ENCODE measurements around the gene WDR1. TPM values are rescaled to one million over a fixed set of nuclear protein-coding genes. Genes with fewer than 3 reads are reported as not detected.

WDR1 gene
- total and polyA plus RNA-seq, 2 donors (not counting 3 experiments of a cell fraction or from before 2014, with no cell fraction given), result 590 to 660 TPM

- Histone ChIP-seq H4K20me1 (replicated peaks; ENCODE audit: control insufficient read depth, extremely low read depth, insufficient read depth, low read length) (peaks cover 13% of the 10 kb centered on the region), H3K79me2 (ENCODE audit: control insufficient read depth, insufficient read depth, low read length) (peaks cover 98% of the 10 kb centered on the region), H3K9me3 (replicated peaks; ENCODE audit: control insufficient read depth, insufficient read depth, low read length) (no peaks in the 10 kb centered on the region), H3K27ac (ENCODE audit: insufficient read depth, low read depth, low read length) (no peak overlapping the region), H3K4me2 (ENCODE audit: insufficient read depth, low read length) (no peak overlapping the region), H2AFZ (ENCODE audit: low read depth, low read length) (no peak overlapping the region), H3K9ac (replicated peaks; ENCODE audit: extremely low read depth, insufficient read depth, low read length) (no peak overlapping the region), H3K4me3 (replicated peaks in 1 of 3; ENCODE audit: insufficient read depth in 1 of 3, low read depth in 1 of 3, low read length in 3 of 3) (no peak overlapping the region), H3K9me1 (replicated peaks; ENCODE audit: control insufficient read depth, extremely low read depth, insufficient read depth, low read length) (no peaks in the 10 kb centered on the region), H3K4me1 (ENCODE audit: control insufficient read depth, extremely low read depth, insufficient read depth, low read length) (peaks cover 63% of the 10 kb centered on the region), H3K27me3 (ENCODE audit: control insufficient read depth in 2 of 2, insufficient read depth in 2 of 2, low read length in 2 of 2) (no peaks in the 10 kb centered on the region), H3K36me3 (ENCODE audit: control insufficient read depth in 2 of 2, extremely low read depth in 1 of 2, insufficient read depth in 2 of 2, low read length in 2 of 2) (peaks cover 35 to 36% of the 10 kb centered on the region in 2 experiments)
- CTCF ChIA-PET, result interaction anchor here (1.6 to 7.1 kb wide), 3 partner anchors 8 to 19 kb away, joined by 4 to 40 read pairs (median 9); partner anchors contain the start of gene WDR1
- no peak for FAIRE-seq
- dilution Hi-C loops (cut with MboI; ENCODE audit: extremely low pct_ligation_motif_present, low sequenced_read_pairs), result no loop called here
- POLR2A ChIA-PET, result interaction anchor here (1.3 to 5.6 kb wide), 3 partner anchors 8 to 15 kb away, joined by 5 to 110 read pairs (median 33); partner anchors contain the start of gene WDR1
- intact Hi-C loops (cut with micrococcal nuclease), result no loop called here
- no peak for TF ChIP-seq EZH2 (IDR thresholded peaks at IDR 0.05; ENCODE audit: borderline replicate concordance, low read depth, low read length, severe bottlenecking)
- TF ChIP-seq FOS (IDR thresholded peaks at IDR 0.05; ENCODE audit: borderline replicate concordance, insufficient read depth, low read length), result no peak
- TF ChIP-seq POLR2AphosphoS5 (IDR thresholded peaks at IDR 0.05; ENCODE audit: insufficient read depth, low read depth, low read length), result peak; percentile 4
- DNase-seq (ENCODE audit: low read depth, low spot score), result no peak
- no TSS peak for BruUV-seq (replicated peaks)
Measured at GRCh38 chr4:10108818-10109783, 7.5 kb downstream of the WDR1 start.

- no peaks in the 10 kb centered on the region for H3K9me3 ChIP-seq (replicated peaks; ENCODE audit: control insufficient read depth, insufficient read depth, low read length)
- peaks cover 56% of the 10 kb centered on the region for H3K4me1 ChIP-seq (ENCODE audit: control insufficient read depth, extremely low read depth, insufficient read depth, low read length)
- no peak overlapping the region for H3K4me3 ChIP-seq (replicated peaks in 1 of 3; ENCODE audit: insufficient read depth in 1 of 3, low read depth in 1 of 3, low read length in 3 of 3)
- ChIA-PET POLR2A (interaction anchor here (1.3 to 5.6 kb wide), 4 partner anchors 9 to 15 kb away, joined by 5 to 110 read pairs (median 22); partner anchors contain the start of gene WDR1), CTCF (interaction anchor here (0.9 to 7.1 kb wide), 5 partner anchors 8 to 50 kb away, joined by 3 to 40 read pairs (median 7); partner anchors contain the start of gene WDR1)
- no peak overlapping the region for H3K4me2 ChIP-seq (ENCODE audit: insufficient read depth, low read length)
- no peak overlapping the region for H2AFZ ChIP-seq (ENCODE audit: low read depth, low read length)
- no peak overlapping the region for H3K27ac ChIP-seq (ENCODE audit: insufficient read depth, low read depth, low read length)
- FAIRE-seq (no peak), DNase-seq (ENCODE audit: low read depth, low spot score) (no peak)
- H3K36me3 ChIP-seq (ENCODE audit: control insufficient read depth in 2 of 2, extremely low read depth in 1 of 2, insufficient read depth in 2 of 2, low read length in 2 of 2), result peaks cover 33 to 35% of the 10 kb centered on the region in 2 experiments
- no peaks in the 10 kb centered on the region for H3K27me3 ChIP-seq (ENCODE audit: control insufficient read depth in 2 of 2, insufficient read depth in 2 of 2, low read length in 2 of 2)
- no peak overlapping the region for H3K9ac ChIP-seq (replicated peaks; ENCODE audit: extremely low read depth, insufficient read depth, low read length)
- peaks cover 98% of the 10 kb centered on the region for H3K79me2 ChIP-seq (ENCODE audit: control insufficient read depth, insufficient read depth, low read length)
- no peaks in the 10 kb centered on the region for H3K9me1 ChIP-seq (replicated peaks; ENCODE audit: control insufficient read depth, extremely low read depth, insufficient read depth, low read length)
- peaks cover 14% of the 10 kb centered on the region for H4K20me1 ChIP-seq (replicated peaks; ENCODE audit: control insufficient read depth, extremely low read depth, insufficient read depth, low read length)
- dilution Hi-C loops (cut with MboI; ENCODE audit: extremely low pct_ligation_motif_present, low sequenced_read_pairs), result no loop called here
- TF ChIP-seq MYC (IDR thresholded peaks at IDR 0.05; ENCODE audit: low read depth, low read length) (no peak), FOS (IDR thresholded peaks at IDR 0.05; ENCODE audit: borderline replicate concordance, insufficient read depth, low read length) (no peak), JUN (IDR thresholded peaks at IDR 0.05; ENCODE audit: borderline replicate concordance, insufficient read depth, insufficient read length, low read depth) (no peak), EZH2 (IDR thresholded peaks at IDR 0.05; ENCODE audit: borderline replicate concordance, low read depth, low read length, severe bottlenecking) (no peak), GATA2 (IDR thresholded peaks at IDR 0.05; ENCODE audit: insufficient read depth, insufficient read length, low read depth, low read length) (no peak), CTCF (IDR thresholded peaks at IDR 0.05; ENCODE audit: extremely low read depth in 1 of 2, insufficient read depth in 1 of 2, low read depth in 1 of 2, low read length in 2 of 2) (no peak), POLR2A (IDR thresholded peaks at IDR 0.05; ENCODE audit: low read depth, low read length) (no peak), POLR2AphosphoS5 (IDR thresholded peaks at IDR 0.05; ENCODE audit: insufficient read depth, low read depth, low read length) (no peak)
- TF ChIP-seq, protein P1, sequence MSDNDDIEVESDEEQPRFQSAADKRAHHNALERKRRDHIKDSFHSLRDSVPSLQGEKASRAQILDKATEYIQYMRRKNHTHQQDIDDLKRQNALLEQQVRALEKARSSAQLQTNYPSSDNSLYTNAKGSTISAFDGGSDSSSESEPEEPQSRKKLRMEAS (IDR thresholded peaks at IDR 0.05; ENCODE audit: insufficient read depth, insufficient read length), result no peak
- no TSS peak for BruUV-seq (replicated peaks)
- intact Hi-C loops (cut with micrococcal nuclease), result no loop called here
Measured at GRCh38 chr4:10108391-10108790, 8.2 kb downstream of the WDR1 start.
